Peyer's patch (tissue), 4 donors: Measurements from ENCODE around the gene TAF1. TPM values are rescaled to one million over a fixed set of nuclear protein-coding genes. Genes with fewer than 3 reads are reported as not detected.

Experiments used
- DNase-seq, 3 donors: peaks; one replicate each; pipeline ENCODE4 v3.0.0-alpha.2; 2017 to 2019
- H3K27ac ChIP-seq, 4 donors: fragments of 200-600 bp; sonication (generic); one replicate each; pipeline ENCODE4 v1.5.1; 2016 to 2019
- H3K27me3 ChIP-seq, 2 donors: fragments of 200-600 bp; sonication (generic); one replicate each; pipeline ENCODE4 v1.5.1; 2019
- H3K36me3 ChIP-seq, 3 donors: fragments of 200-600 bp; sonication (generic); one replicate each; pipeline ENCODE4 v1.5.1; 2016 to 2019
- H3K4me1 ChIP-seq, 4 donors: fragments of 200-600 bp; sonication (generic); one replicate each; pipeline ENCODE4 v1.5.1; 2016 to 2019
- H3K4me3 ChIP-seq, 4 donors: fragments of 200-600 bp; sonication (generic); 1 replicate in 3 of 4; 2 replicates in 1 of 4; pipeline ENCODE4 v1.5.1; 2016 to 2019; ENCODE audit warnings: mild to moderate bottlenecking in 1 of 4
- H3K9me3 ChIP-seq, 4 donors: fragments of 200-600 bp; sonication (generic); one replicate each; pipeline ENCODE4 v1.5.1; 2016 to 2019; ENCODE audit warnings: mild to moderate bottlenecking in 1 of 4
- POLR2A ChIP-seq, 2 donors: fragments of 450-650 bp; IDR thresholded peaks; one replicate each; pipeline ENCODE4 v1.5.1; 2017; ENCODE audit warnings: antibody characterized with exemption in 2 of 2, mild to moderate bottlenecking in 2 of 2, moderate library complexity in 2 of 2
- total RNA-seq, 4 donors: library from RNA; depleted of rRNA; stranded (reverse); fragments of >200 nt; gene quantifications; one replicate each; pipeline ENCODE4 v1.1.0, GENCODE V29; 2016
- TF ChIP-seq, protein P1 (sequence below), 6 experiments: fragments of 450-650 bp in 4 of 6; fragments of 200-600 bp in 2 of 6; sonication (generic) in 1 of 6; IDR thresholded peaks; one replicate each; pipeline ENCODE4 v1.5.1; 2017 to 2019; ENCODE audit warnings: antibody characterized with exemption in 6 of 6, mild to moderate bottlenecking in 3 of 6, moderate library complexity in 1 of 6

Gene TAF1
- total RNA-seq, 4 donors from 2014 or later = 47.8 to 301 (median 80.0) TPM

GRCh38 chrX:71466979-71467523, 100.9 kb downstream of the TAF1 start:
- H3K4me1 ChIP-seq = no peaks in the 10 kb centered on the region
- no peaks in the 10 kb centered on the region for H3K27me3 ChIP-seq
- no peak overlapping the region for H3K27ac ChIP-seq
- no peak overlapping the region for H3K4me3 ChIP-seq
- TF ChIP-seq, protein P1, sequence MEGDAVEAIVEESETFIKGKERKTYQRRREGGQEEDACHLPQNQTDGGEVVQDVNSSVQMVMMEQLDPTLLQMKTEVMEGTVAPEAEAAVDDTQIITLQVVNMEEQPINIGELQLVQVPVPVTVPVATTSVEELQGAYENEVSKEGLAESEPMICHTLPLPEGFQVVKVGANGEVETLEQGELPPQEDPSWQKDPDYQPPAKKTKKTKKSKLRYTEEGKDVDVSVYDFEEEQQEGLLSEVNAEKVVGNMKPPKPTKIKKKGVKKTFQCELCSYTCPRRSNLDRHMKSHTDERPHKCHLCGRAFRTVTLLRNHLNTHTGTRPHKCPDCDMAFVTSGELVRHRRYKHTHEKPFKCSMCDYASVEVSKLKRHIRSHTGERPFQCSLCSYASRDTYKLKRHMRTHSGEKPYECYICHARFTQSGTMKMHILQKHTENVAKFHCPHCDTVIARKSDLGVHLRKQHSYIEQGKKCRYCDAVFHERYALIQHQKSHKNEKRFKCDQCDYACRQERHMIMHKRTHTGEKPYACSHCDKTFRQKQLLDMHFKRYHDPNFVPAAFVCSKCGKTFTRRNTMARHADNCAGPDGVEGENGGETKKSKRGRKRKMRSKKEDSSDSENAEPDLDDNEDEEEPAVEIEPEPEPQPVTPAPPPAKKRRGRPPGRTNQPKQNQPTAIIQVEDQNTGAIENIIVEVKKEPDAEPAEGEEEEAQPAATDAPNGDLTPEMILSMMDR (IDR thresholded peaks at IDR 0.05) = no peak
- TF ChIP-seq POLR2A (IDR thresholded peaks at IDR 0.05) = no peak
- no peaks in the 10 kb centered on the region for H3K9me3 ChIP-seq
- DNase-seq = no peak
- H3K36me3 ChIP-seq = peaks cover 0 to 35% (median 0%) of the 10 kb centered on the region in 3 donors

GRCh38 chrX:71475785-71476540, 109.8 kb downstream of the TAF1 start:
- DNase-seq = no peak
- H3K9me3 ChIP-seq = no peaks in the 10 kb centered on the region
- no peaks in the 10 kb centered on the region for H3K4me1 ChIP-seq
- no peak overlapping the region for H3K27ac ChIP-seq
- H3K36me3 ChIP-seq = no peaks in the 10 kb centered on the region
- H3K4me3 ChIP-seq = no peak overlapping the region
- H3K27me3 ChIP-seq = no peaks in the 10 kb centered on the region
- TF ChIP-seq POLR2A (IDR thresholded peaks at IDR 0.05) = no peak
- TF ChIP-seq, protein P1 (IDR thresholded peaks at IDR 0.05) = no peak

- H3K4me1 ChIP-seq = no peaks in the 10 kb centered on the region
- no peaks in the 10 kb centered on the region for H3K36me3 ChIP-seq
- H3K9me3 ChIP-seq = no peaks in the 10 kb centered on the region
- TF ChIP-seq, protein P1 (IDR thresholded peaks at IDR 0.05) = no peak
- TF ChIP-seq POLR2A (IDR thresholded peaks at IDR 0.05) = no peak
- DNase-seq = no peak
- no peak overlapping the region for H3K4me3 ChIP-seq
- H3K27me3 ChIP-seq = no peaks in the 10 kb centered on the region
- no peak overlapping the region for H3K27ac ChIP-seq
Measured at GRCh38 chrX:71482228-71482958, 116.2 kb downstream of the TAF1 start.

DNA sequence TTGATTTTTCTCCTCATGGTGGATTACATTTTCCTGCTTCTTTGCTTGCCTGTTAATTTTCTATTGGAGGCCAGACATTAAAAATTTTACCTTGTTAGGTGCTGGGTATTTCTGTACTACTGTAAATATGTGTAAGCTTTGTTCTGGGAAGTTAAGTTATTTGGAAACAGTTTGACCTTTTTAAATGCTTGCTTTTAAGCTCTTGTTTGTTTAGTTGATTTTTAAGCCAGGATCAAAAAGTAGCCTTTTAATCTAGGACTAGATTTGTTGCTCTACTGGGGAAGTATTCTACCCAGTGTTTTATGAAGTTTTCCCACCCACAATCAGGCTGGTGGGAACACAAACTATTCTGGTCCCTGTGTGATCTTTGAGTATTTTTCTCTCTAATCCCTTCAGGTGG, 121.7 kb downstream of the TAF1 start:
- DNase-seq = no peak
- H3K27ac ChIP-seq = no peak overlapping the region
- H3K36me3 ChIP-seq = no peaks in the 10 kb centered on the region
- no peak overlapping the region for H3K4me3 ChIP-seq
- H3K9me3 ChIP-seq = no peaks in the 10 kb centered on the region
- no peaks in the 10 kb centered on the region for H3K4me1 ChIP-seq
- no peaks in the 10 kb centered on the region for H3K27me3 ChIP-seq
- no peak for TF ChIP-seq POLR2A (IDR thresholded peaks at IDR 0.05)
- TF ChIP-seq, protein P1 (IDR thresholded peaks at IDR 0.05) = no peak

GRCh38 chrX:71489540-71489939, 123.4 kb downstream of the TAF1 start:
- no peaks in the 10 kb centered on the region for H3K36me3 ChIP-seq
- TF ChIP-seq POLR2A (IDR thresholded peaks at IDR 0.05) = no peak
- TF ChIP-seq, protein P1 (IDR thresholded peaks at IDR 0.05) = no peak
- no peaks in the 10 kb centered on the region for H3K4me1 ChIP-seq
- DNase-seq = no peak
- no peaks in the 10 kb centered on the region for H3K27me3 ChIP-seq
- no peak overlapping the region for H3K27ac ChIP-seq
- H3K9me3 ChIP-seq = no peaks in the 10 kb centered on the region
- no peak overlapping the region for H3K4me3 ChIP-seq
